Trophoblast cell (in vitro differentiated cells and primary cell): ENCODE measurements around the gene BLOC1S3.

Source experiments
- DNase-seq, 2 donors: peaks; one replicate each; pipeline ENCODE4 v3.0.0-alpha.2; 2016
- H2AFZ ChIP-seq: 2 replicates; pipeline ENCODE4 v1.6.1; 2013; ENCODE audit warnings: low read length, moderate library complexity, mild to moderate bottlenecking; ENCODE audit not compliant: insufficient read depth, poor library complexity
- H2AK5ac ChIP-seq: 2 replicates; pipeline ENCODE4 v1.6.1; 2013; ENCODE audit warnings: mild to moderate bottlenecking, low read length
- H2BK120ac ChIP-seq: 2 replicates; pipeline ENCODE4 v1.6.1; 2013; ENCODE audit warnings: low read length, mild to moderate bottlenecking, moderate library complexity; ENCODE audit not compliant: insufficient read depth, poor library complexity
- H2BK12ac ChIP-seq: 2 replicates; pipeline ENCODE4 v1.6.1; 2013; ENCODE audit warnings: mild to moderate bottlenecking, low read length, moderate library complexity
- H2BK5ac ChIP-seq: 2 replicates; pipeline ENCODE4 v1.6.1; 2013; ENCODE audit warnings: low read length, low read depth, moderate library complexity, mild to moderate bottlenecking; ENCODE audit not compliant: poor library complexity
- H3K14ac ChIP-seq: 2 replicates; pipeline ENCODE4 v1.6.1; 2013; ENCODE audit warnings: mild to moderate bottlenecking, low read length
- H3K18ac ChIP-seq: 2 replicates; pipeline ENCODE4 v1.6.1; 2013; ENCODE audit warnings: mild to moderate bottlenecking, low read length
- H3K23ac ChIP-seq: 2 replicates; pipeline ENCODE4 v1.6.1; 2013; ENCODE audit warnings: low read length
- H3K27ac ChIP-seq: 2 replicates; pipeline ENCODE4 v1.5.1; 2013; ENCODE audit warnings: low read depth, mild to moderate bottlenecking, inconsistent platforms, low read length, moderate library complexity
- H3K27me3 ChIP-seq: 2 replicates; pipeline ENCODE4 v1.6.1; 2013; ENCODE audit warnings: inconsistent platforms, mild to moderate bottlenecking, low read length, moderate library complexity; ENCODE audit not compliant: insufficient read depth
- H3K36me3 ChIP-seq, 2 experiments: 1 replicate in 1 of 2; 2 replicates in 1 of 2; pipeline ENCODE4 v1.6.1; 2013; ENCODE audit warnings: low read length in 2 of 2, mild to moderate bottlenecking in 2 of 2, moderate library complexity in 1 of 2; ENCODE audit not compliant: insufficient read depth in 2 of 2, control insufficient read depth in 1 of 2
- H3K4ac ChIP-seq: 2 replicates; pipeline ENCODE4 v1.6.1; 2013; ENCODE audit warnings: low read depth, mild to moderate bottlenecking, low read length, moderate library complexity
- H3K4me1 ChIP-seq, 2 experiments: 1 replicate in 1 of 2; 2 replicates in 1 of 2; pipeline ENCODE4 v1.6.1; 2013; ENCODE audit warnings: low read length in 2 of 2, mild to moderate bottlenecking in 2 of 2, moderate library complexity in 1 of 2; ENCODE audit not compliant: insufficient read depth in 2 of 2, control insufficient read depth in 1 of 2
- H3K4me2 ChIP-seq: 2 replicates; pipeline ENCODE4 v1.6.1; 2013; ENCODE audit warnings: inconsistent platforms, mild to moderate bottlenecking, low read length, moderate library complexity
- H3K4me3 ChIP-seq: 2 replicates; pipeline ENCODE4 v1.5.1; 2013; ENCODE audit warnings: mild to moderate bottlenecking, low read depth, low read length, inconsistent platforms
- H3K79me1 ChIP-seq: one replicate; pipeline ENCODE4 v1.6.1; 2013; ENCODE audit warnings: low read length
- H3K79me2 ChIP-seq: 2 replicates; pipeline ENCODE4 v1.6.1; 2013; ENCODE audit warnings: low read length, mild to moderate bottlenecking; ENCODE audit not compliant: control insufficient read depth, insufficient read depth, poor library complexity
- H3K9ac ChIP-seq: 2 replicates; pipeline ENCODE4 v1.6.1; 2013; ENCODE audit warnings: mild to moderate bottlenecking, low read length
- H3K9me3 ChIP-seq: 2 replicates; pipeline ENCODE4 v1.6.1; 2013; ENCODE audit warnings: low read depth, mild to moderate bottlenecking, control low read depth, inconsistent platforms, low read length; ENCODE audit not compliant: insufficient read depth
- H4K12ac ChIP-seq: 2 replicates; pipeline ENCODE4 v1.6.1; 2013; ENCODE audit warnings: low read depth, mild to moderate bottlenecking, low read length, moderate library complexity
- H4K8ac ChIP-seq: 2 replicates; pipeline ENCODE4 v1.6.1; 2013; ENCODE audit warnings: low read depth, mild to moderate bottlenecking, low read length, moderate library complexity
- H4K91ac ChIP-seq: one replicate; pipeline ENCODE4 v1.6.1; 2013; ENCODE audit warnings: low read depth, mild to moderate bottlenecking, low read length, moderate library complexity
- WGBS: extraction: QIAGEN DNeasy Blood & Tissue Kit; methylation state at CpG from one replicate; pipeline ENCODE4 v1.1.7; 2013; ENCODE audit warnings: missing lambda C conversion rate; ENCODE audit not compliant: insufficient read length, insufficient coverage; ENCODE audit errors: extremely low coverage; 5-methylcytosine and 5-hydroxymethylcytosine counted together

Gene BLOC1S3

DNA sequence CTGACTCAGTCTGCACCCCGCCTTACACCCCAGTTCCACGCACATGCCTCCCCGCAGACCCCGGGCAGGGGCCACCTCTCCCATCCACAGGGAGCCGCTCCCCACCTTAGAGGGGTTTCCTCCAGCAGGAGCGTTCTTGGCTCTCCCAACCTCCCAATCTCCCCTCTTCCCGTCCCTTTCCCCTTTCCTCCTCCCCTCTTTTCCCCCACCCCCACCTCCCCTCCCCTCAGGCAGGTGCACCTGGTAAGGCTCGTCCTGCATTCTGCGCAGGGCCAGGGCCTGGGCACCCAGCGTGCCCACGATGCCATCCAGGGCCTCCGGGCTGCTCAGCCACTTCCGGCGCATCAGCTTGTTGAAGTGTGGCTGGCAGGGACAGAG, 39.4 kb downstream of the BLOC1S3 start:
- Histone ChIP-seq H3K4me3 (no peak overlapping the region), H2BK120ac (no peak overlapping the region), H3K9me3 (peaks cover 6% of the 10 kb centered on the region), H2AFZ (no peak overlapping the region), H3K4me1 (peaks cover 2 to 5% of the 10 kb centered on the region in 2 experiments), H4K8ac (no peak overlapping the region), H2BK12ac (no peak overlapping the region), H2AK5ac (no peak overlapping the region), H4K91ac (no peak overlapping the region), H3K18ac (no peak overlapping the region), H4K12ac (no peak overlapping the region), H3K23ac (no peak overlapping the region), H3K79me2 (no peaks in the 10 kb centered on the region), H3K9ac (no peak overlapping the region), H3K4me2 (no peak overlapping the region), H3K36me3 (no peaks in the 10 kb centered on the region), H3K14ac (no peak overlapping the region), H2BK5ac (no peak overlapping the region), H3K4ac (no peak overlapping the region), H3K79me1 (no peaks in the 10 kb centered on the region), H3K27me3 (peaks cover 31% of the 10 kb centered on the region), H3K27ac (no peak overlapping the region)
- DNase-seq: no peak
- WGBS: no CpG with 5 or more reads among the region's 14 CpGs

DNA sequence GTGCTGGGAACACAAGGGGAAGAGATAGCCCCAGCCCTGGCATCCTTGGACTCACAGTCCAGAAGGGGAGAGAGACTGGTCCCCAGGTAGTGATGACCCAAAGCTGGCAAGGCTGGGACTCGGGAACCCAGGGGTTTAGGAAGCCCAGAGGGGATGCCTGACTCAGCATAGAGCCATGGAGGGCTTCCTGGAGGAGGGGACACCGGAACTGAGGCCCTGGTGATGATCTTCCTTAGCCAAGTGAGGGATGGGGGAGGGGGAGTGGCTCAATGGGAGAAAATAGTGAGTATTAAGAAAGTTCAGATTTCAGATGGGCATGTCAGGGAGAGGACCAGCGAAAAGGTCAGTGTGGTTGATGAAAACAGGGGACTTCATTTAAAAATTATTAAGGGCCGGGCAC, 39.8 kb downstream of the BLOC1S3 start:
- Histone ChIP-seq H3K79me1 (no peaks in the 10 kb centered on the region), H3K27me3 (peaks cover 31% of the 10 kb centered on the region), H4K12ac (no peak overlapping the region), H3K79me2 (no peaks in the 10 kb centered on the region), H2BK5ac (no peak overlapping the region), H2BK120ac (no peak overlapping the region), H2AK5ac (no peak overlapping the region), H3K27ac (no peak overlapping the region), H3K4me1 (peaks cover 2 to 5% of the 10 kb centered on the region in 2 experiments), H3K9me3 (peaks cover 6% of the 10 kb centered on the region), H3K36me3 (no peaks in the 10 kb centered on the region), H4K91ac (no peak overlapping the region), H3K14ac (no peak overlapping the region), H4K8ac (no peak overlapping the region), H3K9ac (no peak overlapping the region), H2AFZ (no peak overlapping the region), H3K23ac (no peak overlapping the region), H3K4me2 (no peak overlapping the region), H3K4me3 (no peak overlapping the region), H2BK12ac (no peak overlapping the region), H3K18ac (no peak overlapping the region), H3K4ac (no peak overlapping the region)
- DNase-seq: no peak
- no CpG with 5 or more reads among the region's 4 CpGs for WGBS

DNA sequence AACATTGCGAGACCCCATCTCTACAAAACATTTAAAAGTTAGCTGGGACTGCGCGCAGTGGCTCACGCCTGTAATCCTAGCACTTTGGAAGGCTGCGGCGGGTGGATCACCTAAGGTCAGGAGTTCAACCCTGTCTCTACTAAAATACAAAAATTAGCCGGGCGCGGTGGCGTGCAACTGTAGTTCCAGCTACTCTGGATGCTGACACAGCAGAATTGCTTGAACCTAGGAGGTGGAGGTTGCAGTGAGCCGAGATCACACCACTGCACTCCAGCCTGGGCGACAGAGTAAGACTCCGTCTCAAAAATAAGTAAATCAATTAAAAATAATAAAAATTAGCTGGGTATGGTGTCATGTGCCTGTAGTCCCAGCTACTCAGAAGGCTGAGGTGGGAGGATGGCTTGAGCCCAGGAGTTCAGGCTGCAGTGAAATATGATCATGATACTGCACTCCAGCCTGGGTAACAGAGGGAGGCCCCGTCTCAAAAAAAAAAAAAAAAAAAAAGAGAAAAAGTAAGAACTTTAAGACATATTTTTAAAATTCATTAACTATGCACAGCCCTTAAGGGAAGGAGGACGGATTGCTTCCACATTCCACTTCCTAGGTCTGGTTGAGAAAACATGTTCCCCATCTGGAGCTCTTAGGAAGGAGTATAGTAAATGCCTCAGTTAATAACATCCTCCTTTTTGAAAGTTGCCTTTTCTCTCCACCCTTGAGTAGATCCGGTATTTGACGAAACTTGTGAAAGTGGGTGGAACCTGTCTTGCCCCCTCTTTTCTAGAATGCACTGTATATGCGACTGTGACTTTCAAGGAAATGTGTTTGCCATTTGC, 40.5 kb downstream of the BLOC1S3 start:
- Histone ChIP-seq H3K9me3 (peaks cover 6% of the 10 kb centered on the region), H3K18ac (no peak overlapping the region), H3K9ac (no peak overlapping the region), H2BK120ac (no peak overlapping the region), H3K27ac (no peak overlapping the region), H3K79me1 (no peaks in the 10 kb centered on the region), H4K91ac (no peak overlapping the region), H2BK12ac (no peak overlapping the region), H3K4me2 (no peak overlapping the region), H4K8ac (no peak overlapping the region), H2AK5ac (no peak overlapping the region), H3K36me3 (no peaks in the 10 kb centered on the region), H2BK5ac (no peak overlapping the region), H3K4me3 (no peak overlapping the region), H3K27me3 (peaks cover 31% of the 10 kb centered on the region), H3K14ac (no peak overlapping the region), H3K23ac (no peak overlapping the region), H4K12ac (no peak overlapping the region), H3K4ac (no peak overlapping the region), H2AFZ (no peak overlapping the region), H3K4me1 (peaks cover 2 to 5% of the 10 kb centered on the region in 2 experiments), H3K79me2 (no peaks in the 10 kb centered on the region)
- no peak for DNase-seq
- no CpG with 5 or more reads among the region's 18 CpGs for WGBS

DNA sequence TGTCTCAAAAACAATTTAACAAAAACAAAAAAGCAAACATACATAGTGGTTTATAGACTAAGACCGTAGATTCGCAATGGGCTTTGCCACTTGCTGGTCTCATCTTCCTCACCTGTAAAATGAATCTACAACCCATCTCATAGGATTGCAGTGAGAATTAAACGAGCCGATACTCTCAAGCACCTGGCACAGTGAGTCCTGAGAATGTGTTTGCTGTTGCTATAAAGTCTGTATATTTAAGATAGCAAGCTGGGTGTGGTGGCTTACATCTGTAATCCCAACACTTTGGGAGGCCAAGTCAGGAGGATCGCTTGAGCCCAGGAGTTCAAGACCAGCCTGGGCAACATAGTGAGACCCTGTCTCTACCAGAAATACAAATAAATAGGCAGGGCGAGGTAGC, 44.1 kb downstream of the BLOC1S3 start:
- Histone ChIP-seq H4K12ac (no peak overlapping the region), H3K79me2 (no peaks in the 10 kb centered on the region), H3K4me1 (no peaks in the 10 kb centered on the region), H3K36me3 (no peaks in the 10 kb centered on the region), H2AFZ (no peak overlapping the region), H3K4ac (no peak overlapping the region), H3K9me3 (peaks cover 3% of the 10 kb centered on the region), H4K8ac (no peak overlapping the region), H2AK5ac (no peak overlapping the region), H3K4me3 (no peak overlapping the region), H2BK12ac (no peak overlapping the region), H3K79me1 (no peaks in the 10 kb centered on the region), H4K91ac (no peak overlapping the region), H3K9ac (no peak overlapping the region), H3K23ac (no peak overlapping the region), H2BK5ac (no peak overlapping the region), H2BK120ac (no peak overlapping the region), H3K27me3 (peaks cover 11% of the 10 kb centered on the region), H3K4me2 (no peak overlapping the region), H3K18ac (no peak overlapping the region), H3K27ac (no peak overlapping the region), H3K14ac (no peak overlapping the region)
- DNase-seq: no peak
- no CpG with 5 or more reads among the region's 6 CpGs for WGBS
